PFSK-1 (cell line): ENCODE measurements around the gene MAGEB4.

Experiments
- FOXP2 ChIP-seq: optimal IDR thresholded peaks from 2 replicates; pipeline ENCODE3; 2011; ENCODE audit warnings: borderline replicate concordance, control low read depth, inconsistent platforms; ENCODE audit not compliant: insufficient read depth; ENCODE audit errors: extremely low read length, extremely low read depth
- POLR2AphosphoS5 ChIP-seq: IDR thresholded peaks from 2 replicates; pipeline ENCODE4 v1.6.1; 2012; ENCODE audit warnings: low read depth, mild to moderate bottlenecking, control low read depth, low read length, moderate library complexity
- SIN3A ChIP-seq: IDR thresholded peaks from 2 replicates; pipeline ENCODE4 v1.6.1; 2012; ENCODE audit warnings: mild to moderate bottlenecking, low read length, moderate library complexity, borderline replicate concordance; ENCODE audit not compliant: insufficient read depth
- TAF1 ChIP-seq: IDR thresholded peaks from 2 replicates; pipeline ENCODE4 v1.6.1; 2012; ENCODE audit warnings: low read length, control low read depth, borderline replicate concordance; ENCODE audit not compliant: insufficient read depth
- TF ChIP-seq, protein P1 (sequence below), 2 experiments: IDR thresholded peaks; 2 replicates each; pipeline versions ENCODE4 v1.6.1 to v1.8.0; 2011 to 2012; ENCODE audit warnings: low read depth in 2 of 2, low read length in 2 of 2, control low read depth in 1 of 2, inconsistent platforms in 1 of 2, mild to moderate bottlenecking in 1 of 2, moderate library complexity in 1 of 2; ENCODE audit not compliant: insufficient read depth in 1 of 2

Gene MAGEB4

DNA sequence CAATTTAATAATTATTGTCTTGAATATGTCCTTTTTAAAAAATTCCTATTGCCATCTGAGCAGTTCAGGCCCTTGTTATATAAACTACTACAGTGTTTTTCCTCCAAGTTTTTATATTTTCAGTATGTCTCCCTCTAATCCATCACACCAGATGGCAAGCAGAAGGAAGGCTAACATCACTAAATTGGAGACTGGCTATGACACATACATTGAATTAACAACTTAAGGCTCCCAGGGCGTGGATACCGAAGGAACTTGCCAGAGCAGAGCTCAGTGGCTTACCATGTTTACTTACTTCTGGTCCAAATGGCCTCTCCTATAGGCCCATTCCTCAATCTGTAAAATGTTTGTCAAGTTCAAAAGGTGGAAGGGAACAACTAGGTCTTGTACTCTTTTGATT lies 18.1 kb downstream of the MAGEB4 start:
- TF ChIP-seq SIN3A = no peak
- TF ChIP-seq POLR2AphosphoS5 = no peak
- no peak for TF ChIP-seq FOXP2
- TF ChIP-seq, protein P1, sequence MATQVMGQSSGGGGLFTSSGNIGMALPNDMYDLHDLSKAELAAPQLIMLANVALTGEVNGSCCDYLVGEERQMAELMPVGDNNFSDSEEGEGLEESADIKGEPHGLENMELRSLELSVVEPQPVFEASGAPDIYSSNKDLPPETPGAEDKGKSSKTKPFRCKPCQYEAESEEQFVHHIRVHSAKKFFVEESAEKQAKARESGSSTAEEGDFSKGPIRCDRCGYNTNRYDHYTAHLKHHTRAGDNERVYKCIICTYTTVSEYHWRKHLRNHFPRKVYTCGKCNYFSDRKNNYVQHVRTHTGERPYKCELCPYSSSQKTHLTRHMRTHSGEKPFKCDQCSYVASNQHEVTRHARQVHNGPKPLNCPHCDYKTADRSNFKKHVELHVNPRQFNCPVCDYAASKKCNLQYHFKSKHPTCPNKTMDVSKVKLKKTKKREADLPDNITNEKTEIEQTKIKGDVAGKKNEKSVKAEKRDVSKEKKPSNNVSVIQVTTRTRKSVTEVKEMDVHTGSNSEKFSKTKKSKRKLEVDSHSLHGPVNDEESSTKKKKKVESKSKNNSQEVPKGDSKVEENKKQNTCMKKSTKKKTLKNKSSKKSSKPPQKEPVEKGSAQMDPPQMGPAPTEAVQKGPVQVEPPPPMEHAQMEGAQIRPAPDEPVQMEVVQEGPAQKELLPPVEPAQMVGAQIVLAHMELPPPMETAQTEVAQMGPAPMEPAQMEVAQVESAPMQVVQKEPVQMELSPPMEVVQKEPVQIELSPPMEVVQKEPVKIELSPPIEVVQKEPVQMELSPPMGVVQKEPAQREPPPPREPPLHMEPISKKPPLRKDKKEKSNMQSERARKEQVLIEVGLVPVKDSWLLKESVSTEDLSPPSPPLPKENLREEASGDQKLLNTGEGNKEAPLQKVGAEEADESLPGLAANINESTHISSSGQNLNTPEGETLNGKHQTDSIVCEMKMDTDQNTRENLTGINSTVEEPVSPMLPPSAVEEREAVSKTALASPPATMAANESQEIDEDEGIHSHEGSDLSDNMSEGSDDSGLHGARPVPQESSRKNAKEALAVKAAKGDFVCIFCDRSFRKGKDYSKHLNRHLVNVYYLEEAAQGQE (IDR thresholded peaks at IDR 0.05; ENCODE audit: insufficient read depth in 1 of 2, low read depth in 2 of 2, low read length in 2 of 2) = no peak
- no peak for TF ChIP-seq TAF1

DNA sequence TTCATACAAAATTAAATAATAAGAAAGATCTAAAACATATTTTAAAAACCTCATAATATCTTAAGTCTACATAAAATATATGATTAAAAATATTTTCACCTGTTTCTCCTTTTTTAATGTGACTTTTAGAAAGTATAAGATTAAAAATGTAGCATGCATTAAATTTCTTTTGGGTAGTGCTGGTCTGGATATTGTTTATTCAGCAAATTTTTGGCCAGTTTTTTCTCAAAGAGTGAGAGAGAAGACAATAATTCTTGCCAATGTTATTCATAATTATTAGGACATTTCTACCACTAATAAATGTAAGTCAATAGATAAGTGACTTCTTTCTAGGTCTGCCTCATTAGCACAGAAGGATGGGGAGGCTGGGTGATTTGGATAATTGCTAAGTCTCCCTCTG lies 19.2 kb downstream of the MAGEB4 start:
- TF ChIP-seq, protein P1 (IDR thresholded peaks at IDR 0.05; ENCODE audit: insufficient read depth in 1 of 2, low read depth in 2 of 2, low read length in 2 of 2) = no peak
- TF ChIP-seq TAF1 = no peak
- no peak for TF ChIP-seq POLR2AphosphoS5
- TF ChIP-seq FOXP2 = no peak
- TF ChIP-seq SIN3A = no peak

DNA sequence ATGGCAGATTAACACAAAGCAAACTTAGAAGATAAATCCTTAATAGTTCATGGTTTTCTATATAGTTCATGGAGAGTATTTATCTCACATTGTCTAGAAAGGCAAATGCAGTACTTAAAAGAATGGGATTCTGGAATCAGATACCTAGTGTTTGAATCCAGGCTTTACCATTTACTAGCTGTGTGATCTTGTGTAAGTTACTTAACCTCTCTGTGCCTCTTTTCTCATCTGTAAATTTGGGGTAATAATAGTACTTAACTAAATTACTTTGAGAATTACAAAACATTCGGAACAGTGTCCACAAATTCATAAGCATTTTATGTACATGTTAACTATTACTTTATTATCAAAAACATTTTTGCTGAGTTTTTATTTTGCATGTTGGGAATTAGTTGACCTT lies 21.0 kb downstream of the MAGEB4 start:
- TF ChIP-seq, protein P1 (IDR thresholded peaks at IDR 0.05; ENCODE audit: insufficient read depth in 1 of 2, low read depth in 2 of 2, low read length in 2 of 2) = no peak
- TF ChIP-seq POLR2AphosphoS5 = no peak
- TF ChIP-seq SIN3A = no peak
- TF ChIP-seq TAF1 = no peak
- TF ChIP-seq FOXP2 = no peak

DNA sequence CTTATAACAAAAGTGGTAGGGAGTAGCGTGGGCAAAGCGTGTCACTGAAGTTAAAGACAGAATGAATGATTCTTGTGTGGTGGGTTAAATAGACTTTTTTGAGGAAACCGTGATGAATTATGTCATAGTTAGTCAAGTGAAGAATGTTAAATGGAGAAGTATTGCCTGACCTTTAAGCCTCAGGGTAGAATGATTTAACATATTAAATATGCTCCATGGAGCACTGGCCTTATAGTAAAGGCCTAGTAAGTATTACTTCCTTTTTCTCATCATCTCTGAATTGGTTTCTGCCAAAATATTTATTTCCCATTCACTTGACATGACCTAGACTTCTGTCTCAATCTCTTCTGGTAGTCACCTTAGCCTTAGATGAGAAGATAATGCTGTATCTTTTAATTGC lies 28.8 kb downstream of the MAGEB4 start:
- TF ChIP-seq TAF1 (no peak), POLR2AphosphoS5 (no peak), FOXP2 (no peak)
- TF ChIP-seq, protein P1 (IDR thresholded peaks at IDR 0.05; ENCODE audit: insufficient read depth in 1 of 2, low read depth in 2 of 2, low read length in 2 of 2) = no peak

DNA sequence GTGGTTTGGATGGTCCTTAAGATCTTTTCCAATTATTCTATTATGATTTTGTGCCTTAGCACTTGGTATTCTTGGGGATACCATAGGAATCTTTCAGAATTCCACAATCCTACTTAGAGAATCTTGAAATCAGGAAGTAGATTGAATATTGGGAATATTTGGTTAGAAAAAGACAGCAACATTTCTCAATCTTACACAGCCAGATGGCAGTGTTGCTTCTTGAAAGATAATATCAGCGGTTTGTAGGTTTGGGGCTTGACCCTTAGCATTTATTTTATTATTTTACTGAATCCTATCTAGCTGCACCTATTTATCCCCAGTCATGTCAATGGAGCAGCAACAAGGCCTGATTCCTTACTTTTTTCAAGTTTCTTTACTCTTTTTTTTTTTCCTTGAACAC lies 33.7 kb downstream of the MAGEB4 start:
- TF ChIP-seq, protein P1 (IDR thresholded peaks at IDR 0.05; ENCODE audit: insufficient read depth in 1 of 2, low read depth in 2 of 2, low read length in 2 of 2) = no peak
- TF ChIP-seq SIN3A = no peak
- TF ChIP-seq TAF1 = no peak
- TF ChIP-seq POLR2AphosphoS5 = no peak
- TF ChIP-seq FOXP2 = no peak
